ENCODE results near the gene ONECUT3. TPM values are rescaled to one million over a fixed set of nuclear protein-coding genes. Genes with fewer than 3 reads are reported as not detected.

ONECUT3 gene
- total and polyA plus RNA-seq, 3 donors from 2014 or later = 0.13 to 0.39 (median 0.25) TPM

DNA sequence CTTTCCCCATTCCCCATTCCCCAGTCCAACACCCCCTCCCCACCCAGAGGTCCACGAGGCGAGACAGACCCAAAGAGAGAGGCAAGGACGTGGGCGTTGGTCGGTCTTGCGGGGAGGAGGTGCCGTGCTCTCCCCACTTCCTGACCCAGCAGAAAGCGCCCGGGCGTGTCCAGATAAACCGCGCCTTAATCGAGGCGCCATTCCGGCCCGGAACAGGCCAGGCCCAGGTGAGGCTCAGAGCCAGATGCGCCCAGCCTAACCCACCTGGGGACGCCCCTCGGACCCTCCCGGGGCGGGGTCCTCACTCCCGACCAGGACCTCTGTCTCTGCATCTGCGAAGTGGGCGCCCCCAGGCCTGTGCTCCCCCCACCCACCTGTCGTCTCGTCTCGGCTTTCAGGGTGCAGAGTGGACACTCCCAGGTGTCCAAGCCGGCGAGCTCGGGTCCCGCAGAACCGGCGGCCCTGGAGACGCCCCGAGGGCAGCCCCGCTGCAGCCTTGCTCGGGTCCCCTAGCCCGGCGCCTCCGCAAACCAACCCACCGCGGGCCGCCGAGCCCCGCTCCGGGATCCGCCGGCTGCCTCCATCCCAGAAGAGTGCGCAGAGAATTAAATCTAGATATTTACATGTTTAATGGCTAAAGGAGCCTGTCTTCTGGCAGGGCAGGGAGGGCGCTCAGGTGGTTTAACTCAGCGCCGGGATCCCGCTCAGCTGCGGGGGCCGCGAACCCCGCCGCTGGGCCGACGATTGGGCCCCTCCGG lies 5.0 kb upstream of the ONECUT3 start:
- TF ChIP-seq POLR2A (IDR thresholded peaks at IDR 0.05) = no peak
- TF ChIP-seq, protein P1, sequence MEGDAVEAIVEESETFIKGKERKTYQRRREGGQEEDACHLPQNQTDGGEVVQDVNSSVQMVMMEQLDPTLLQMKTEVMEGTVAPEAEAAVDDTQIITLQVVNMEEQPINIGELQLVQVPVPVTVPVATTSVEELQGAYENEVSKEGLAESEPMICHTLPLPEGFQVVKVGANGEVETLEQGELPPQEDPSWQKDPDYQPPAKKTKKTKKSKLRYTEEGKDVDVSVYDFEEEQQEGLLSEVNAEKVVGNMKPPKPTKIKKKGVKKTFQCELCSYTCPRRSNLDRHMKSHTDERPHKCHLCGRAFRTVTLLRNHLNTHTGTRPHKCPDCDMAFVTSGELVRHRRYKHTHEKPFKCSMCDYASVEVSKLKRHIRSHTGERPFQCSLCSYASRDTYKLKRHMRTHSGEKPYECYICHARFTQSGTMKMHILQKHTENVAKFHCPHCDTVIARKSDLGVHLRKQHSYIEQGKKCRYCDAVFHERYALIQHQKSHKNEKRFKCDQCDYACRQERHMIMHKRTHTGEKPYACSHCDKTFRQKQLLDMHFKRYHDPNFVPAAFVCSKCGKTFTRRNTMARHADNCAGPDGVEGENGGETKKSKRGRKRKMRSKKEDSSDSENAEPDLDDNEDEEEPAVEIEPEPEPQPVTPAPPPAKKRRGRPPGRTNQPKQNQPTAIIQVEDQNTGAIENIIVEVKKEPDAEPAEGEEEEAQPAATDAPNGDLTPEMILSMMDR (IDR thresholded peaks at IDR 0.05) = no peak
- no peaks in the 10 kb centered on the region for H3K9me3 ChIP-seq
- H3K4me1 ChIP-seq = peaks cover 3% of the 10 kb centered on the region
- intact Hi-C loops (cut with DNase I; ENCODE audit: low total_unique reads) = no loop called here
- no peaks in the 10 kb centered on the region for H3K36me3 ChIP-seq (ENCODE audit: low read depth, missing control alignments)
- no peak overlapping the region for H3K27ac ChIP-seq
- no peak overlapping the region for H3K4me3 ChIP-seq
- H3K27me3 ChIP-seq = no peaks in the 10 kb centered on the region
- no peak for DNase-seq
- 1 to 2% methylated on average over 18 to 58 of the region's 61 CpGs for whole genome bisulfite sequencing, 2 donors

DNA sequence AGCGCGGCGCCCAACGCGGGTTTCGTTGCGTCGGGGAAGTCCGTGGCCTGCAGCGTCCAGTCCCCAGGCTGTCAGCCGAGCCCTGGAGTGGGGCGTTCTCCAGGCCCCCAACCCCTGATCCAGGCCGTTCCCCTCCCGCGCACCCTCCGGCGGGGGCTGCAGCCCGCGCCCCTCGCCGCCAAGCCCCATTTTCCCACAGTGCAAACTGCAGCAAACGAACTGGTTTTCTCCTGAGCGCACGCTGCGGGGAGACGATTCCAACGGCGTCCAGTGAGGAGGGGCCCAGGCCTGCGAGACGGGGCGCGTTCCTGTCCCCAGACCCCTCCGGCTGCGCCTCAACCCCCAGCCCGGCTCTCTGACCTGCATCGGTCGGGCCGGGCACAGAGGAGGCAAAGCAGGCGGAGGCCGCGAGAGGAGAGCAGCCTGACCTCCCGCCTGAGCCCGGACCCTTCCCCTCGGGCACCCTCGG lies 4.4 kb upstream of the ONECUT3 start:
- no peak for DNase-seq
- H3K9me3 ChIP-seq = no peaks in the 10 kb centered on the region
- H3K27ac ChIP-seq = no peak overlapping the region
- TF ChIP-seq, protein P1 (IDR thresholded peaks at IDR 0.05) = no peak
- no peak for TF ChIP-seq POLR2A (IDR thresholded peaks at IDR 0.05)
- intact Hi-C loops (cut with DNase I; ENCODE audit: low total_unique reads) = no loop called here
- peaks cover 3% of the 10 kb centered on the region for H3K4me1 ChIP-seq
- 2 to 20% methylated on average over 1 to 37 of the region's 45 CpGs for WGBS, 2 donors
- no peak overlapping the region for H3K4me3 ChIP-seq
- H3K36me3 ChIP-seq (ENCODE audit: low read depth, missing control alignments) = no peaks in the 10 kb centered on the region
- H3K27me3 ChIP-seq = no peaks in the 10 kb centered on the region

DNA sequence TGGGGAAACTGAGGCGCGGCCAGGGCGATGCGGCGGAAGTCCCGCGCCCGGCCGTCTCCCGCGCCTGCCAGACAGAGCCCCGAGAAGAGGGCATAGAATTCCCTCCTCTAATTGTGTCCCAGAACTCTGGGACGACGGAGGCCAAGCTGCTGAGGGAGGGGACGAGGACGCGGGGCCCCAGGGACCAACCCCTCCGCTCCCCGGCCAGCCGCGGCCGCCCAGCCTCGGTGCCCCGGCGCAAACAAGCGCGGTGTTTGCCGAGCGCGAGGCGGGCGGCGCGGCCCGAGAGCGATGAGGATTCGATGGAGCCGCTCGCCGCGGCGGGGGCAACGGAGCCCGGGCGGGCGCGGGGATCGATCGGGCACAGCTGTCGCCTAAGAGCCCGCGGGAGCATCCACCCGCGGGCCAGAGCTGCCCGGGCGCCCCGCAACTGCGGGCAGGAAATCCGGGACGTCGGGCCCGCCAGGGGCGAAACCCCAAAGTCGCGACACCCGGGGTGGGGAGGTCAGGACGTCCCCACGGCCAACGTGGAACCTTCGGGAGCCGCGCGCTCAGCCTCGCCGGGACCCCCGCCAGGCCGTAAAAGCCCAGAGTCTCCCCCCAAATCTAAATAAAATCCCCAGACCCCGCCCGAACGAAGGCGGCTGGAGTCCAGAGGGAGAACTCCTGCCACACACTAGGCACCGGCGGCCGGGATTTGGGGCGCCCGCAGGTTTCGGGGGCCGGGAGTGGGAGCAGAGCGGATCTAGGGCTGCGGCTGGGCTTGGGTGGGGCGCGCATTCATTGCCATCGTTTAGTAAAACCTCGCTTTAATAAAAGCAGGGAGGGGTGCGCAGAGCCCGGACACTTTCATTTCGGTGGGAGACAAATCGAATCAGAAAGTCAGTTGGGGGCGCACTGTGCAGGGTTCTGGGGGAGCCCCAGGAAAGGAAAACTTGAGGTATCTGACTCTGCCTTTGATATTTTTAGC lies 3.6 kb upstream of the ONECUT3 start:
- intact Hi-C loops (cut with DNase I; ENCODE audit: low total_unique reads) = no loop called here
- no peak for DNase-seq
- no peaks in the 10 kb centered on the region for H3K9me3 ChIP-seq
- 1 to 2% methylated on average over 10 to 68 of the region's 99 CpGs for WGBS, 2 donors
- TF ChIP-seq, protein P1 (IDR thresholded peaks at IDR 0.05) = no peak
- TF ChIP-seq POLR2A (IDR thresholded peaks at IDR 0.05) = no peak
- H3K27me3 ChIP-seq = no peaks in the 10 kb centered on the region
- H3K4me3 ChIP-seq = no peak overlapping the region
- no peak overlapping the region for H3K27ac ChIP-seq
- peaks cover 3% of the 10 kb centered on the region for H3K4me1 ChIP-seq
- no peaks in the 10 kb centered on the region for H3K36me3 ChIP-seq (ENCODE audit: low read depth, missing control alignments)

DNA sequence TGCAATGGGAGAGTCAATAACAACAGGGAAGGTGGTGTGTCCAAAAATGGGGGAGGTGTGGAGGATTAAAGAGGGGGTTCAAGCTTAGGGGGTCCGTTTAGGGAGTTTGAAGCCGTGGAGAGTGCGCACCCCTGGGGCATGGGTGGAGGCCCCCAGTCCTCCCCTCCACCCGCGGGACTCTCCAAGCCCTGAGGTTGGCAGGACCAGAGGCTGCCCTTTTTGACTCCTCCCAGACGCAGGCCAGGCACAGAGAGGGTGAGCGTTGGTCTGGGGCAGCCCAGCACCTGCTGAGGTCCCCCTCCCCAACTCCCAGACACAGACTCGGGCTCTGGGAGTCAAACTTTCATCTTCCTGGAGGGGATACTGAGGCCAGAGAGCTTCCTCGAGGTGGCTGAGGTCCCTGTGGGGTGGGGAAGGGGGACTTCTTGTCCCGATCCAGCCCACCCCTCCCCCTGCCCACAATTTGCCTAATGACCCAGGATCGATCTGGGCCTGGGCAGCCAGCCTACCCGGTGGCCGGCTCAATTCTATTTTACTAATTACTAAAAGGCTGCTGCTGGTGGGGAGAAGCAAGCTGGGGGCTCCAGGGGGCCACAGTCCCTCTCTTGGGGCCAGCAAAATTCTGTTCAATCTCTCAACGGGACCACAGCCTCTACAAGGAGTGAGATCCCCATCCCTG lies 2.8 kb upstream of the ONECUT3 start:
- intact Hi-C loops (cut with DNase I; ENCODE audit: low total_unique reads) = no loop called here
- no peak overlapping the region for H3K27ac ChIP-seq
- no peak overlapping the region for H3K4me3 ChIP-seq
- H3K36me3 ChIP-seq (ENCODE audit: low read depth, missing control alignments) = no peaks in the 10 kb centered on the region
- peaks cover 3% of the 10 kb centered on the region for H3K4me1 ChIP-seq
- TF ChIP-seq, protein P1 (IDR thresholded peaks at IDR 0.05) = no peak
- no peak for TF ChIP-seq POLR2A (IDR thresholded peaks at IDR 0.05)
- 8 to 11% methylated on average over 10 to 14 of the region's 14 CpGs for WGBS, 2 donors
- no peaks in the 10 kb centered on the region for H3K9me3 ChIP-seq
- no peak for DNase-seq
- peaks cover under 1% of the 10 kb centered on the region for H3K27me3 ChIP-seq
